Memory B cell (primary cell): ENCODE results near the gene P3R3URF.

Experiments used
- ATAC-seq: fragments of 150-1000 bp; cut with Tn5 transposase; 2 replicates; pipeline ENCODE4 v1.10.0; 2021; ENCODE audit warnings: low read depth, mild to moderate bottlenecking, moderate library complexity
- DNase-seq, 2 donors: peaks; one replicate each; pipeline ENCODE4 v3.0.0; 2022; ENCODE audit warnings: low spot score in 2 of 2
- H3K27ac Mint-ChIP-seq: one replicate; pipeline ENCODE4 v1.8.0; 2022; ENCODE audit warnings: mild to moderate bottlenecking, moderate library complexity, mixed read lengths
- H3K27me3 Mint-ChIP-seq: one replicate; pipeline ENCODE4 v1.8.0; 2022; ENCODE audit warnings: mixed read lengths
- H3K36me3 Mint-ChIP-seq: one replicate; pipeline ENCODE4 v1.8.0; 2022; ENCODE audit warnings: mild to moderate bottlenecking, mixed read lengths
- H3K4me1 Mint-ChIP-seq: one replicate; pipeline ENCODE4 v1.8.0; 2022; ENCODE audit warnings: mixed read lengths
- H3K4me3 Mint-ChIP-seq: one replicate; pipeline ENCODE4 v1.8.0; 2022; ENCODE audit warnings: mild to moderate bottlenecking, moderate library complexity, mixed read lengths
- H3K9me3 Mint-ChIP-seq: one replicate; pipeline ENCODE4 v1.8.0; 2022; ENCODE audit warnings: mixed read lengths

The P3R3URF gene

DNA sequence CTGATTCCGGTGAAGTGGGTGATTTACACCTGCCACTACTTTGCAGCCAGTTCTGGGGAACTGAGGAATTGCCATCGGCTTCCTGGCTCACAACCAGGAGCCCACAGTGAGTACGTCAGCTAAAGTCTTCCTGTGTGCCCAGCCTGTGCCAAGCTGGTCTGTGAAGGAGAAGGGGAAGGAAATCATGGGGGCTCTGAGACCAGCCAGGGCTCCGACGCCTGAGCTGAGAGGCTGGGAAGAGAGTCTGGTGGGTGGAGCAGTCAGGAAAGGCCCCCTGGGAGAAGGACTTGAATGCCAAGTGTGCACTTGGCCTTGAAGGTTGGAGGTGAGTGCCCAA lies 28.1 kb upstream of the P3R3URF start:
- DNase-seq (no peak), ATAC-seq (no peak)
- peaks cover 3% of the 10 kb centered on the region for H3K27me3 Mint-ChIP-seq
- no peak overlapping the region for H3K27ac Mint-ChIP-seq
- H3K9me3 Mint-ChIP-seq, result no peaks in the 10 kb centered on the region
- H3K36me3 Mint-ChIP-seq, result no peaks in the 10 kb centered on the region
- H3K4me3 Mint-ChIP-seq, result no peak overlapping the region
- H3K4me1 Mint-ChIP-seq, result peaks cover 8% of the 10 kb centered on the region

DNA sequence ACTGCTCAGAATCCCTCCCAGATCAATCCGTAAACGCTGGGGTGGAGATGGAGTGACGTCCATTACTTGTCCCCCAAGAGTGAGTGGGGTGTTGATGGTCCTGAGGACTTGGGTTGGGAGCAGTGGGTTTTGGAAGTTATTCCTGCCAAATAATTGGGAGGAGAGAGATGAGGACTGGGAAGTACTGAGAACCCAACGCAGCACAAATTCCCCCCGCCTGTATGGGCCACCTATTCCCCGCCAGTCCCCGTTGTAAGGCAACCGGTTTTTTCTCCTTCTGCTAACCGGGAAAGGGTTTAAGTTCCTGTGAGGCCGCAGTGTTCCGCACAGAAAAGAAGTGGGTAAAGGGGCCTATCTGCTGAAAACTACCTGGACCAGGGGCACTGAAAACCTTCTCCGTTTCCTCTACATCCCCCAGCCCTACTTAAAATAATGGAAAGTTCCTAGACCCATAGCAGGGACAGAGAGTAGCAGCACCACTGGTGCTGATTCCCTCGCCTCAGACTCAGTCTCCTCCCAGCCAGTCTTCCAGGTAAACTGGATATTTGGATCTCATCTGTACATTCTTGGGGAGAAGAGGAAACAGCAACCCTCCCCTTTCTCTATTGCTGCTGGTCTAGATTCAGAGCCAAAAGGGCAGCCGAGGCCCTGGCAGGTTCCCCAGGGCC lies 27.6 kb upstream of the P3R3URF start:
- Mint-ChIP-seq H3K27ac (no peak overlapping the region), H3K36me3 (no peaks in the 10 kb centered on the region), H3K4me3 (peak overlapping the region; percentile 67), H3K4me1 (peaks cover 8% of the 10 kb centered on the region), H3K27me3 (peaks cover 3% of the 10 kb centered on the region), H3K9me3 (no peaks in the 10 kb centered on the region)
- DNase-seq (no peak), ATAC-seq (no peak)

DNA sequence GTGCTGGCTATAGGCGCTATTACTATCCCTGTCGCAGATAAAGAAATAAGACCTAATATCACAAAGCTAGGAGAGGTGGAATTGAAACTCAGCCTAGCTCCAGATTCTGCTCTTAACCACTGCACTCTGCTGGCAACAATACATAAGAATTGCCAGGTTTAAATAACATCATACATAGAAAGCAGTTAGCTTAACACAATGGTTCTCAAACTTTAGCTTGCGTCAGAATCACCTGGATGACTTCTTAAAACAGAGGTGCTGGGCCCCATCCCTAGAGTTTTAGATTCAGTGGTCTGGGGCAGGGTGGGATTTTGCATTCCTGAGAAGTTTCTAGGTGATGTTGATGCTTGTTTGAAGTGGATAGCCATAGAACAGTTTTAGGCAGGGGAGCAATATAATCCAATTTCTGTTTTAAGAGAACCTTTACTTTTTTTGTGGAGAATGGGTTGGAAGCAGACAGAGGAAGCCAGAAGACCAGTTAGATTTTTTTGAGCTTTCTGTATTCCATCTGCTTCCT lies 23.0 kb upstream of the P3R3URF start:
- Mint-ChIP-seq H3K9me3 (no peaks in the 10 kb centered on the region), H3K4me1 (peaks cover 15% of the 10 kb centered on the region), H3K36me3 (peaks cover 5% of the 10 kb centered on the region), H3K4me3 (peak overlapping the region; percentile 84), H3K27ac (peak overlapping the region; percentile 28), H3K27me3 (peaks cover 3% of the 10 kb centered on the region)
- no peak for DNase-seq
- no peak for ATAC-seq

DNA sequence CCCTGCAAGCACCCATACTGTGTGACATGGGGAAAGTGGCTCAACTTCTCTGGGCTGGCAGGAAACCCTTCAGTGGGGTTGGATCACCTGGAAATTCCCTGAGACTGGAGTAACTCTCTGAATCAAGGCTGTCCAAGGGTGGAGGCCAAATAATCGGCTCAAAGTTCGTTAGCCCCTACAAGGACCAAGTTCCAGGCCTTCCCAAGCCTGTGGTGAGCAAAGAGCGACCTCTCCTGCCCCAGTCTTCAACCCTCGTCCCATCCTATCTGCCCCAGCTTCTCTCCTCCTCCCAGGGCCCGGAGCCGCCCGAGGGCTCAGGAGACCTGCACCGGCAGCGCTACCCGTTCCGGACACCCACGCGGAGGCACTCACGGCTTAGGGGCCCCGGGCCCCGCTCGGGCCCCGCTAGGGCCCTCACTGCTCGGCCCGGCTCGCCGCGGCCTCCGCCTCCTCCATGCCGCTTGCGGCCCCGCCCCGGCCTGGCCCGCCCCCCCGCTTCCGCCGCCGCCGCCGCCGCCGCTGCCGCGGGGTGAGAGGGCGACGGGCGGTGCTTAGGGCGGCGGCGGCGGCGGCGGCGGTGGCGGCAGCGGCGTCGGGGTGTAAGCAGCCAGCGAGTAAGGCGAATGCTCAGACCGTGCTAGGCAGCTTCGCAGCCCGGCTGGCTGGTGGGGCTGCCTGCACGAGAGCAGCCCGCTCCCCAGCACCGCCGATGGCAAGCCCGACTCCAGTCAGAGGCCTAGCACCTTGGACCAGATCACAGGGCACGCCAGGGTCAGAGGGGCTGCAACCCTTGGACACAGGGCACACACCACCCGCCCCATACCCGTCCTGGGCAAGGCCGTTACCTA lies 21.9 kb upstream of the P3R3URF start, which contains the start of gene POMGNT1:
Gene POMGNT1 (minus strand): TSS at position 471 of the 848 bp plus-strand sequence. CDS start 613 bp downstream, outside the sequence.
- peak; percentile 74 to 76 for DNase-seq
- Mint-ChIP-seq H3K4me1 (peaks cover 8% of the 10 kb centered on the region), H3K27ac (peak within 1 kb of the TSS; percentile 28), H3K36me3 (peaks cover 5% of the 10 kb centered on the region), H3K9me3 (no peaks in the 10 kb centered on the region), H3K4me3 (peak within 1 kb of the TSS; percentile 84), H3K27me3 (peaks cover 3% of the 10 kb centered on the region)
- peak; percentile 92 for ATAC-seq

DNA sequence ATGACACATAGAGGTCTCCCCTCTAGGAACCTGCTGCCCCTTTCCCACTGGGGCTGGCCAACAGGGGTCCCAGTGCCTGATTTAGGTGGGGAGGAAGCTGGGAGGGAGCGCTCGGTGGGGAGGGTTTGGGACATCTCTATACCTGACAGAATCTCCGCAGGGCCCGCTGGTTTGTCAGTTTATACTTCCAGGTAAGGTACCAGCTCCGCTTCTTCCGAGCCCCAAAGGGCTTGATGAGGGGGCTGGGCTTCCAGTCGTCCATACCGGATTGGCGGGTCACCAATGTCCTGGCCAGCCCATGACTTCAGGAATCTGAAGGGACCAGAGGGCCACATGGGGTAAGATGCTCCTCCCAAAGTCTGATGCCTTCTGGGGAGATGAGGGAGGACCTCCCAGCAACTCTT lies 21.3 kb upstream of the P3R3URF start:
- H3K36me3 Mint-ChIP-seq, result peaks cover 11% of the 10 kb centered on the region

DNA sequence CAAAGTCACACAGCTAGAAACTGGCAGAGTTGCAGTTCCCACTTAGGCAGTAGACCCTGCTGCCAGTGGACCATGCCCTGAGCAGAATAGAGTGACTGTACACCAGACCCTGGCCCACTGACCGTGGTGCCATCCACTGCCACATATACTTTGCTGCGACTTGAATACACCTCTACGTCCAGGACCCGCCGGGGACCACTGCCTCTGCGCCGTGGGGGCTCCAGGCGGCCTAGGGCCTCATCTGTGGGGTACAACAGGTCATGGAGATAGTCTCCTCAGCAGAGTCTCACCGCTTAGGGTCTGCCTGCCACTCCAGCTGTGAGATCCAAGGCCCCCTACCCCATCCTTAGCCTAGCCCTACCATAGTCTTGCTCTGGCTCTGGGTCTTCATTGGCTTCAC lies 20.3 kb upstream of the P3R3URF start:
- Mint-ChIP-seq H3K9me3 (no peaks in the 10 kb centered on the region), H3K27ac (no peak overlapping the region), H3K4me1 (peaks cover 6% of the 10 kb centered on the region), H3K4me3 (no peak overlapping the region), H3K27me3 (no peaks in the 10 kb centered on the region), H3K36me3 (peaks cover 11% of the 10 kb centered on the region)
- DNase-seq, result no peak
- no peak for ATAC-seq

More for the DNA sequence above, 21.3 kb upstream of the P3R3URF start:
- Mint-ChIP-seq H3K9me3 (no peaks in the 10 kb centered on the region), H3K27ac (no peak overlapping the region), H3K27me3 (no peaks in the 10 kb centered on the region), H3K4me1 (peaks cover 6% of the 10 kb centered on the region), H3K4me3 (peak overlapping the region; percentile 84)
- DNase-seq, result no peak
- ATAC-seq, result no peak

DNA sequence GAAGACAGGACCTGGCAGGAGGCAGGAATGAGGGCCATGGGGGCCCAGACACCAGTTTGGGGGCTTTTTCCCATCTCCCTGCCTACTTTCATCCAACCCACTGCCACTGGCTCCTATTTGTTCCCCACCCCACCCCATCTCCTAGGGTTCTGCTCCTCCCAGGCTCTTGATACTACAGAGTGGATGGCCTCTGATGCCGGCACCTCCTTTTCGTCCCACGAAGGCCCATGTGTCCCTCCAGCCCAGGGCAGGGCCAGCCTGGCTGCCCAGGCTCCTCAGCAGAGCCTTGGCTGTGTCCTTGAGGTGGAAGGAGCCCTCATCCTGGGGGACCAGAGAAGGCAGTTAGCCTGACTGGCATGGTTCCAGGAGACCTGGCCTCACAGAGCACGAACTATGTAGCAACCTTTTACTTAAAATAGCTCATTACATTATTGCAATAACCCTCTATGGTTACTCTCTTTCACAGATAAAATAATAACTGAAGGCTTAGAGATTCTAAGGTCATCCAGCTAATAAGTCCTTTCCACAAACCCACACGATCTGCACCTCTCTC lies 18.4 kb upstream of the P3R3URF start:
- no peak for DNase-seq
- no peak for ATAC-seq
- H3K9me3 Mint-ChIP-seq, result no peaks in the 10 kb centered on the region
- no peak overlapping the region for H3K4me3 Mint-ChIP-seq
- peaks cover 14% of the 10 kb centered on the region for H3K36me3 Mint-ChIP-seq
- no peaks in the 10 kb centered on the region for H3K27me3 Mint-ChIP-seq
- H3K4me1 Mint-ChIP-seq, result peaks cover 6% of the 10 kb centered on the region
- H3K27ac Mint-ChIP-seq, result no peak overlapping the region

DNA sequence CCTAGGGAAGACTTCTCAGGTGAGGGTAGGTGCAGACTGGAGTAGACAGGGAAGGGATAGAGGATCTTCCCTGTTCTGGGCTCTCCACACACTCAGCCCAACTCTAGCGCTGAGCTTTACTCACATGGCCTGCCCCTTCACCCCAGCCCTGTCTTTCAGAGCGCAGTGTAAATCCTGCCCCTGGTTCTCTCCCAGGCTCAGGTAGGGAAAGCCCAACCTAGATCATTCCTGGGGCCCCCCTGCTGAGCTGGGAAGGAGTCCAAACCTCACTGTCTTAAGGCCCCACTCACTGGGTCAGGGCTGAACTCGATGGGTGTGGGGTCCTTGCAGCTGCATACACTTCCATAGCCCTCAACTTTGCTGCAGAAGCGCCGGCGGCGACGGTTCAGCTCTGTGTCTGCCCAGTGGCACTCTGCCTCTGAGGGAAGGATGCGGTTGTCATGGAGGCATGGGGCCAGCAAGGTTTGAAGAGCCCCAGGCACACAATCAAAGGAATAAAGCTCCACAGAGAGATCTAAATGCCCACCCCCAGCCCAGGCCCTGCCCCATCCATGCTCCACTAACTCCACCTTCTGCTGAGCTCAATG lies 17.8 kb upstream of the P3R3URF start:
- H3K4me1 Mint-ChIP-seq, result peaks cover 6% of the 10 kb centered on the region
- H3K36me3 Mint-ChIP-seq, result peaks cover 19% of the 10 kb centered on the region
- H3K27ac Mint-ChIP-seq, result no peak overlapping the region
- H3K27me3 Mint-ChIP-seq, result no peaks in the 10 kb centered on the region
- no peak overlapping the region for H3K4me3 Mint-ChIP-seq
- ATAC-seq, result no peak
- DNase-seq, result no peak
- no peaks in the 10 kb centered on the region for H3K9me3 Mint-ChIP-seq

DNA sequence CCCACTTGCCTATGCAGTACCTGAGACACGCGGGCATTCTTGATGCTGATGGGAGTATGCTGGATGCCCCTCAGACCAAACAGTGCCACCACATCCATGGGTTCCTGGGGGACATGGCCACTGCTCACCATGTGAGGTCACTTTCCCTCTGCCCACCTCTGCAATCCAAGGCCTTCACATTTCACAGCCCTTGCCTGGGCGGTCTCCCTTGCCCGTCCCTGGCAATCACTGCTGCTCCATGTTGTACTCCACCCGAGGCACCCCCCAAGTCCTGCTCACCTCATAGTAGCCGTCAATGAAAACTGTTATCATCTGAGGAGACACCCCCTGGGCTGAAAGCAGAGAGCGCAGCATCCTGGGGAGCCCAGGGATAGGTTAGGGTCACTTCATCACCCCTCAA lies 17.0 kb upstream of the P3R3URF start:
- H3K9me3 Mint-ChIP-seq, result no peaks in the 10 kb centered on the region
- H3K36me3 Mint-ChIP-seq, result peaks cover 20% of the 10 kb centered on the region
- DNase-seq (no peak), ATAC-seq (no peak)
- H3K4me3 Mint-ChIP-seq, result no peak overlapping the region
- H3K27ac Mint-ChIP-seq, result no peak overlapping the region
- H3K27me3 Mint-ChIP-seq, result no peaks in the 10 kb centered on the region
- peaks cover 5% of the 10 kb centered on the region for H3K4me1 Mint-ChIP-seq

DNA sequence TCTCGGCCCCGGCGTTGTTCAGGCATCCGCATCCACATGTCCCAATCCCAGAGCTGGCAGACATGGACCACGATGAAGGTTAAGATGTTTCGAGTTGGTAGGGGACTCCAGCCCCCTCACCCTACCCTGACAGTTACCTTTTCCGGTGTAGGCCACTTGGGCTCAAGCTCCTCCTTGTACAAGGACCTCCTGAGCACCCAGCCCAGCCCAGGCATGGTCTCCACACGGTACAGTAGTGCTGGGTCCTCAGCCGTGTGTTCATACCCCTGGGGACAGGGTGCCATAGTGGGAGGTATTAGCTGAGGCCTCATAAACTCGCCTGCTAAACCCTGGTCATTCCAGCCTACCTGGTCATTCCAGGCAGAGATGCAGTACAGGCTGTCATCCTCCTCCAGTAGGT lies 15.9 kb upstream of the P3R3URF start:
- ATAC-seq (no peak), DNase-seq (no peak)
- H3K4me3 Mint-ChIP-seq, result no peak overlapping the region
- H3K4me1 Mint-ChIP-seq, result peaks cover 3% of the 10 kb centered on the region
- no peaks in the 10 kb centered on the region for H3K9me3 Mint-ChIP-seq
- no peaks in the 10 kb centered on the region for H3K27me3 Mint-ChIP-seq
- no peak overlapping the region for H3K27ac Mint-ChIP-seq
- H3K36me3 Mint-ChIP-seq, result peaks cover 27% of the 10 kb centered on the region

DNA sequence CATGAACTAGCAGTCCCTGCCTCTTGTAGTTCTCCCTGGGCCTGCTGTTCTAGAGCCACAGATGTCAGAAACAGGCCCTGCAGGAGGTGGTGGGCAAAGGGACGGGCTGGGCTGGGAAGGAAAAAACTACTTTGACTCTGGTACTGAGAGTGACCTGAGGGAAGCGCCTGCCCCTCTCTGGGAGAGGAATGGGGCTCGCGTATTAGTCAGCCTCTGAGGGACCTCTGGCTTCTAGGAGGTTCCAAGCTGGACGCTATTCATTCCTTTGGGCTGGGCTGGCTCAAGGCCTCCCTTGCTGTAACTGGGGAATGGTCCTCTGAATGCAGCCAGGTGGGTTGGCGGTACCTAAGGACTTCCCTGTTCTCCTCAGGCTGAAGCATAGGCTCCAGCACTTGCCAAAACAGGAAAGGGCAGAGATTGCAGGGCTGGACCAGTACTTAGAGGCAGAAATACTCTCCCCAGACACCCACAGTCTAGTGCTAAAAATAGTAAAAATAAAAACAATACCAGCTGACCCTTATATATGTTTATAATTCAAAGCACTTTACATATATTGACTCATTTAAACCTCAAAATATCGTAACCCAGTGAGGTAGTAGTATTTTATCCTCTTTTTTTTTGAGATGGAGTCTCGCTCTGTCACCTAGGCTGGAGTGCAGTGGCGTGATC lies 14.9 kb upstream of the P3R3URF start:
- DNase-seq (no peak), ATAC-seq (no peak)
- H3K36me3 Mint-ChIP-seq, result peaks cover 27% of the 10 kb centered on the region
- no peak overlapping the region for H3K27ac Mint-ChIP-seq
- peaks cover 2% of the 10 kb centered on the region for H3K4me1 Mint-ChIP-seq
- H3K4me3 Mint-ChIP-seq, result no peak overlapping the region
- H3K27me3 Mint-ChIP-seq, result no peaks in the 10 kb centered on the region
- H3K9me3 Mint-ChIP-seq, result no peaks in the 10 kb centered on the region

DNA sequence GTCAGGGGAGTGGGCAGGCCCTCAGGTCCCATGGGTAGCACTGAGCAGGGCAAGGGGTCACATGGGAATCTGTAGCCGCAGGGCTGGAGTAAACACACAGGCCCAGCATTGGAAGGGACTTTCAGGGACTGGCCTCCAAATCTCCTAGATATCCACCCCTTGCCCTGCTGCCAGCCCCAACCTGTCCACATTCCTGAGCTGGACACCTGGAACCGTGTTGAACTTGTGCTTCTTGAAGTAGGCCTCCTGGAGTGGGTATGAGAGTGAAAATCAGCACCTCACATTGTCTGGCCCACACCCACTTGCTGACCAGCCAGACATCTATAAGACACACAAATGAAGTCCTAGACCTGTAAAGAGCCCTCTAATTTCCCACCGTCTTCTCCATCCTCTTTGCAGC lies 14.3 kb upstream of the P3R3URF start:
- peaks cover 27% of the 10 kb centered on the region for H3K36me3 Mint-ChIP-seq

DNA sequence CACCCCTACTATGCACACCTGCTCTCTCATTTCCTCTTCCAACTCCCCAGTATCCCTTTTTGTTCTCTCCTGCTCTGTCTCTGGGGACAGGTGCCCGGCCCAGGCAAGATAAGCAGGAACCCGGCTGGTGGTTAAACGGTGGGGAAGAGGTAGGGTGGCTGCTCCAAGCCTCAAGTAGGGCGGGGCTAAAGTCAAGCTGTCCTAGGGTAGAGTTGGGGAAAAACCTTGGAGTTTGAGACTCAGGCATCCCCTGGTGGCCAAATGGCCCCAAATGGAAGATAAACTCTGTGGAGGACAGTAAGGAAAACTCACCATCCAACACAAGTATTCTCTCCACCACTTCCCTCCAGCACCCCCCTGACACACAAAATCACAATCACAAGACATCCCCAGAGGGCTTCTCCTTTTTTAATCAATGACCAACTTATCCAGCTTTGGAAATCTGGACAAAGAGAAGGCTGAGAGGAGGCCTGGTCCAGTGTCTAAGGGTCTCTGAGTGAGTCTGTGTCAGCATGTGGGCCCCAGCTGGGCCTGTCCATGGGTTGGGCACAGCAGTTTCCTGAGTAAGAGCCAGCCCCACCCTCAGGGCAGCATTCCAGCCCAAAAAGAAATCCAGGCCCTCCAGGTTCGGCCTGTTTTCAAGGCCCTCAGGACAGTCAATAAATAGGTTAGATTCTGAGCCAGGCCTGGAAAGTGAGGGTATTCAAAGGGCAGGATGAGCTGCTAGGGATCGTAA lies 12.2 kb upstream of the P3R3URF start:
- no peak for DNase-seq
- no peak overlapping the region for H3K27ac Mint-ChIP-seq

More for the DNA sequence above, 14.3 kb upstream of the P3R3URF start:
- H3K4me3 Mint-ChIP-seq, result no peak overlapping the region
- no peaks in the 10 kb centered on the region for H3K27me3 Mint-ChIP-seq
- ATAC-seq, result no peak
- peaks cover 2% of the 10 kb centered on the region for H3K4me1 Mint-ChIP-seq
- no peak overlapping the region for H3K27ac Mint-ChIP-seq
- DNase-seq, result no peak
- H3K9me3 Mint-ChIP-seq, result no peaks in the 10 kb centered on the region

More for the DNA sequence above, 12.2 kb upstream of the P3R3URF start:
- peaks cover 22% of the 10 kb centered on the region for H3K36me3 Mint-ChIP-seq
- no peaks in the 10 kb centered on the region for H3K27me3 Mint-ChIP-seq
- H3K4me1 Mint-ChIP-seq, result peaks cover 9% of the 10 kb centered on the region
- H3K9me3 Mint-ChIP-seq, result no peaks in the 10 kb centered on the region
- no peak overlapping the region for H3K4me3 Mint-ChIP-seq
- ATAC-seq, result no peak
